Trophoblast cell (in vitro differentiated cells and primary cell): ENCODE data around the gene PARP8.
"Not testable (repeated sequence)": the region's sequence is repeated elsewhere in the genome, so short reads cannot be mapped to it uniquely, and the experiment has no call there.

Experiments used
- DNase-seq, 2 donors: peaks; one replicate each; pipeline ENCODE4 v3.0.0-alpha.2; 2016
- H2AFZ ChIP-seq: 2 replicates; pipeline ENCODE4 v1.6.1; 2013; ENCODE audit warnings: low read length, moderate library complexity, mild to moderate bottlenecking; ENCODE audit not compliant: insufficient read depth, poor library complexity
- H2AK5ac ChIP-seq: 2 replicates; pipeline ENCODE4 v1.6.1; 2013; ENCODE audit warnings: mild to moderate bottlenecking, low read length
- H2BK120ac ChIP-seq: 2 replicates; pipeline ENCODE4 v1.6.1; 2013; ENCODE audit warnings: low read length, mild to moderate bottlenecking, moderate library complexity; ENCODE audit not compliant: insufficient read depth, poor library complexity
- H2BK12ac ChIP-seq: 2 replicates; pipeline ENCODE4 v1.6.1; 2013; ENCODE audit warnings: mild to moderate bottlenecking, low read length, moderate library complexity
- H2BK5ac ChIP-seq: 2 replicates; pipeline ENCODE4 v1.6.1; 2013; ENCODE audit warnings: low read length, low read depth, moderate library complexity, mild to moderate bottlenecking; ENCODE audit not compliant: poor library complexity
- H3K14ac ChIP-seq: 2 replicates; pipeline ENCODE4 v1.6.1; 2013; ENCODE audit warnings: mild to moderate bottlenecking, low read length
- H3K18ac ChIP-seq: 2 replicates; pipeline ENCODE4 v1.6.1; 2013; ENCODE audit warnings: mild to moderate bottlenecking, low read length
- H3K23ac ChIP-seq: 2 replicates; pipeline ENCODE4 v1.6.1; 2013; ENCODE audit warnings: low read length
- H3K27ac ChIP-seq: 2 replicates; pipeline ENCODE4 v1.5.1; 2013; ENCODE audit warnings: low read depth, mild to moderate bottlenecking, inconsistent platforms, low read length, moderate library complexity
- H3K27me3 ChIP-seq: 2 replicates; pipeline ENCODE4 v1.6.1; 2013; ENCODE audit warnings: inconsistent platforms, mild to moderate bottlenecking, low read length, moderate library complexity; ENCODE audit not compliant: insufficient read depth
- H3K36me3 ChIP-seq, 2 experiments: 1 replicate in 1 of 2; 2 replicates in 1 of 2; pipeline ENCODE4 v1.6.1; 2013; ENCODE audit warnings: low read length in 2 of 2, mild to moderate bottlenecking in 2 of 2, moderate library complexity in 1 of 2; ENCODE audit not compliant: insufficient read depth in 2 of 2, control insufficient read depth in 1 of 2
- H3K4ac ChIP-seq: 2 replicates; pipeline ENCODE4 v1.6.1; 2013; ENCODE audit warnings: low read depth, mild to moderate bottlenecking, low read length, moderate library complexity
- H3K4me1 ChIP-seq, 2 experiments: 1 replicate in 1 of 2; 2 replicates in 1 of 2; pipeline ENCODE4 v1.6.1; 2013; ENCODE audit warnings: low read length in 2 of 2, mild to moderate bottlenecking in 2 of 2, moderate library complexity in 1 of 2; ENCODE audit not compliant: insufficient read depth in 2 of 2, control insufficient read depth in 1 of 2
- H3K4me2 ChIP-seq: 2 replicates; pipeline ENCODE4 v1.6.1; 2013; ENCODE audit warnings: inconsistent platforms, mild to moderate bottlenecking, low read length, moderate library complexity
- H3K4me3 ChIP-seq: 2 replicates; pipeline ENCODE4 v1.5.1; 2013; ENCODE audit warnings: mild to moderate bottlenecking, low read depth, low read length, inconsistent platforms
- H3K79me1 ChIP-seq: one replicate; pipeline ENCODE4 v1.6.1; 2013; ENCODE audit warnings: low read length
- H3K79me2 ChIP-seq: 2 replicates; pipeline ENCODE4 v1.6.1; 2013; ENCODE audit warnings: low read length, mild to moderate bottlenecking; ENCODE audit not compliant: control insufficient read depth, insufficient read depth, poor library complexity
- H3K9ac ChIP-seq: 2 replicates; pipeline ENCODE4 v1.6.1; 2013; ENCODE audit warnings: mild to moderate bottlenecking, low read length
- H3K9me3 ChIP-seq: 2 replicates; pipeline ENCODE4 v1.6.1; 2013; ENCODE audit warnings: low read depth, mild to moderate bottlenecking, control low read depth, inconsistent platforms, low read length; ENCODE audit not compliant: insufficient read depth
- H4K12ac ChIP-seq: 2 replicates; pipeline ENCODE4 v1.6.1; 2013; ENCODE audit warnings: low read depth, mild to moderate bottlenecking, low read length, moderate library complexity
- H4K8ac ChIP-seq: 2 replicates; pipeline ENCODE4 v1.6.1; 2013; ENCODE audit warnings: low read depth, mild to moderate bottlenecking, low read length, moderate library complexity
- H4K91ac ChIP-seq: one replicate; pipeline ENCODE4 v1.6.1; 2013; ENCODE audit warnings: low read depth, mild to moderate bottlenecking, low read length, moderate library complexity
- WGBS: extraction: QIAGEN DNeasy Blood & Tissue Kit; methylation state at CpG from one replicate; pipeline ENCODE4 v1.1.7; 2013; ENCODE audit warnings: missing lambda C conversion rate; ENCODE audit not compliant: insufficient read length, insufficient coverage; ENCODE audit errors: extremely low coverage; 5-methylcytosine and 5-hydroxymethylcytosine counted together

PARP8 gene

DNA sequence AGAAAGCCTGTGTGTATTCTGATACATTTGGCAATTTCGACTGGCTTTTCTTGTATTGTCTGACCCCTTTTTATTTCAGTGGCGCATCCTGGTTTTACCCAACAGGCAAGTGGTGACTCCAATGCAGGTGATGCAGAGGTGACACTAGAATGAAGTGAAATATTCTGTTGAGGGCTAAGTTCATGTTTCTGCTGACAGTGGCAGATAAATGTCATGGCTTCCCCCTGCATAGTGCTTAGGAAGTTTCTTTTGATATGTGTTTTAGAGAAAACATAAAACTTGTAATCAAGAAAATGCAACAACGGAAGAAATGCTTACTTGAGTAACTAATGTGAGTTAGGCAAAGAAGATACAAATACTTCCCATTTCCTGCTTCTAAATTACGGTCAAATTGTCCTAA is 13.1 kb downstream of the PARP8 start:
- not testable (repeated sequence) for H3K36me3 ChIP-seq, H4K91ac ChIP-seq, H3K14ac ChIP-seq, H3K9me3 ChIP-seq, H3K79me2 ChIP-seq, H4K12ac ChIP-seq, H3K4ac ChIP-seq, H3K23ac ChIP-seq, H3K18ac ChIP-seq, H2AK5ac ChIP-seq, H4K8ac ChIP-seq, H3K4me3 ChIP-seq, H2BK5ac ChIP-seq, H2BK120ac ChIP-seq, H3K4me1 ChIP-seq, H2BK12ac ChIP-seq, H3K27me3 ChIP-seq, H3K27ac ChIP-seq, H3K4me2 ChIP-seq, DNase-seq, H3K9ac ChIP-seq, H3K79me1 ChIP-seq, H2AFZ ChIP-seq
- WGBS: no CpG with 5 or more reads among the region's 4 CpGs

DNA sequence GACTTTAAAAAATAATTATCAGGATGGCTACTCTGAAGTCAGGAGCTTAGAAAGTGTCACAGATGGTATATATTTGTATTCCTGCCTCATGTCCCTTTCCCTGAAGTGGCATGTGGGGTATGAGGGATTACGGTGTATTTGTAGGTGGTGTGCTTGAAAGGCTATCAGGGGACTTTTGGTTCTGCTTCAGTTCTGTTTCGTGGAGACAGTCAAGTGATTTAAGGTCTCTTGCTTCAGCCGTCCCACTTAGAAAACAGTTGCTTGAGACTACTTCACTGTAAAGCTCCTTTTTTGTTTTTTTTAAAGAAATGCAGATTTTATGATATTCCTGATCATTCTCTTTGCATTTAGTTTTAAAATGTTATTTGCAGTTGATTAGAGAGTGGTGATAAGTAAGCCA is 18.3 kb downstream of the PARP8 start:
- no peak overlapping the region for H2AFZ ChIP-seq
- no peak overlapping the region for H3K18ac ChIP-seq
- H3K9me3 ChIP-seq: peaks cover 2% of the 10 kb centered on the region
- no peak overlapping the region for H2AK5ac ChIP-seq
- no peak overlapping the region for H4K12ac ChIP-seq
- no peaks in the 10 kb centered on the region for H3K79me1 ChIP-seq
- no peaks in the 10 kb centered on the region for H3K79me2 ChIP-seq
- no peaks in the 10 kb centered on the region for H3K27me3 ChIP-seq
- no peak overlapping the region for H3K23ac ChIP-seq
- no peak overlapping the region for H3K4ac ChIP-seq
- peaks cover 0 to 4% of the 10 kb centered on the region in 2 experiments for H3K36me3 ChIP-seq
- H2BK12ac ChIP-seq: no peak overlapping the region
- DNase-seq: no peak
- H3K4me2 ChIP-seq: no peak overlapping the region
- H4K91ac ChIP-seq: no peak overlapping the region
- no CpG with 5 or more reads among the region's 3 CpGs for WGBS
- H2BK5ac ChIP-seq: no peak overlapping the region
- H3K4me1 ChIP-seq: no peaks in the 10 kb centered on the region
- H2BK120ac ChIP-seq: no peak overlapping the region
- no peak overlapping the region for H4K8ac ChIP-seq
- no peak overlapping the region for H3K14ac ChIP-seq
- no peak overlapping the region for H3K9ac ChIP-seq
- H3K27ac ChIP-seq: no peak overlapping the region
- no peak overlapping the region for H3K4me3 ChIP-seq

DNA sequence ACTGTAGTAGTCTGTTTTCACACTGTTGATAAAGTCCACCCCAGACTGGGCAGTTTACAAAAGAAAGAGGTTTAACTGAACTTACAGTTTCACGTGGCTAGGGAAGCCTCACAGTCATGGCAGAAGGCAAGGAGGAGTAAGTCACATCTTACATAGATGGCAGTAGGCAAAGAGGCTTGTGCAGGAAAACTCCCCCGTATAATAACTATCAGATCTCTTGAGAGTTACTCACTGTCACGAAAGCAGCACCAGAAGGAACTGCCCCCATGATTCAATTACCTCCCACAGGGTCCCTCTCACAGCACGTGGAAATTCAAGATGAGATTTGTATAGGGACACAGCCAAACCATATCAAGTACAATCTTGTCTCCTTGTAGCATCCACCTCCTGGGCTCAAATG is 21.1 kb downstream of the PARP8 start:
- Histone ChIP-seq H3K23ac (no peak overlapping the region), H3K9ac (no peak overlapping the region), H4K12ac (no peak overlapping the region), H3K36me3 (peaks cover 0 to 4% of the 10 kb centered on the region in 2 experiments), H4K91ac (no peak overlapping the region), H3K79me2 (no peaks in the 10 kb centered on the region), H3K27ac (no peak overlapping the region), H2BK120ac (no peak overlapping the region), H3K4me3 (no peak overlapping the region), H3K18ac (no peak overlapping the region), H3K27me3 (no peaks in the 10 kb centered on the region), H3K79me1 (no peaks in the 10 kb centered on the region), H3K14ac (no peak overlapping the region), H2AK5ac (no peak overlapping the region), H2AFZ (no peak overlapping the region), H4K8ac (no peak overlapping the region), H2BK12ac (no peak overlapping the region), H2BK5ac (no peak overlapping the region), H3K4me2 (no peak overlapping the region), H3K4me1 (peaks cover 0 to 4% of the 10 kb centered on the region in 2 experiments), H3K9me3 (peaks cover 2% of the 10 kb centered on the region), H3K4ac (no peak overlapping the region)
- WGBS: no CpG with 5 or more reads among the region's 4 CpGs
- DNase-seq: no peak

DNA sequence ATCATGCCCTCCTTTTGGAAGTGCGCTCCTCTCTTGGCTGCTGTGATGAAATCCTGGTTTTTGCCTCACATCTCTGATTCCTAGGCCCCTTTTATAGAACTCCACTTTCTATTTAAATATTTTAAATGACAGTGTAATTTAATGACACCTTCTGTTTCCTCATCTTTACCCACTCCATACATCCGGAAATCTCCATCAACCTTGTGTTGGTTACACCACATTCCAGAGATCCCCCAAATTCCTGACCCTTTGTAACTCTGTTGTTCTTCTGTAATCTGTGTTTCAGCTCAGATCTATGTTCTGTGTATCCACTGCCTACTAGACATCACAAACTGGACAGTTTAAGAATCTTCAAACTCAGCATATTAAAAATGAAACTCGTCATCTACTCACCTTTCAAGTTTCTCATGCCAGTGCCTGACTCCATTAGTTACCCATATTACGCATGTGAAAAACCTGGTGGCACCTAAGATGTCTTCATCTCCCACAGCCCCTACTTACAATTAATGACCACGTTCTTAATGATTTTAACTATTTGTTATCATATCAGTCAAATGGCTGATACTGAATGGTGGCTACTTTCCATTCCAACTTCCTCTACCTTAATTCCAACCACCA is 25.1 kb downstream of the PARP8 start:
- H4K8ac ChIP-seq: no peak overlapping the region
- H3K27ac ChIP-seq: no peak overlapping the region
- no peaks in the 10 kb centered on the region for H3K9me3 ChIP-seq
- H4K12ac ChIP-seq: no peak overlapping the region
- H2BK12ac ChIP-seq: no peak overlapping the region
- H3K27me3 ChIP-seq: no peaks in the 10 kb centered on the region
- H3K4me2 ChIP-seq: no peak overlapping the region
- no peak overlapping the region for H2BK120ac ChIP-seq
- no peak overlapping the region for H2AFZ ChIP-seq
- H3K23ac ChIP-seq: no peak overlapping the region
- peaks cover 2% of the 10 kb centered on the region for H3K79me1 ChIP-seq
- DNase-seq: no peak
- H2BK5ac ChIP-seq: no peak overlapping the region
- H3K79me2 ChIP-seq: no peaks in the 10 kb centered on the region
- H3K36me3 ChIP-seq: no peaks in the 10 kb centered on the region
- no CpG with 5 or more reads among the region's 5 CpGs for WGBS
- H3K4me1 ChIP-seq: peaks cover 0 to 4% of the 10 kb centered on the region in 2 experiments
- H3K18ac ChIP-seq: no peak overlapping the region
- H3K14ac ChIP-seq: no peak overlapping the region
- no peak overlapping the region for H3K4ac ChIP-seq
- no peak overlapping the region for H4K91ac ChIP-seq
- no peak overlapping the region for H2AK5ac ChIP-seq
- H3K9ac ChIP-seq: no peak overlapping the region
- no peak overlapping the region for H3K4me3 ChIP-seq
